HepG2 (cell line): ENCODE data around the gene NCS1. TPM values are rescaled to one million over a fixed set of nuclear protein-coding genes. Genes with fewer than 3 reads are reported as not detected.

Source experiments
- ATAC-seq: fragments of 200-7000 bp; cut with Tn5 transposase; 3 replicates; pipeline ENCODE4 v1.9.1; 2020; ENCODE audit warnings: mild to moderate bottlenecking, moderate library complexity
- BruUV-seq: library from RNA; stranded (reverse); fragments of 400-500 nt; replicated peaks from 2 replicates; lab custom pipeline; 2021; lab: Mats Ljungman, UMichigan
- CTCF ChIA-PET: fragments of 300-600 bp; formaldehyde crosslinking; extraction: SDS; loops from one replicate; lab custom pipeline; 2021; ENCODE audit warnings: low total read pairs, inconsistent platforms, low intra/inter-chr PET ratio; lab: Yijun Ruan, JAX
- POLR2A ChIA-PET: fragments of 350-600 bp; sonication (Branson Sonifier 250); formaldehyde crosslinking; loops from one replicate; lab custom pipeline; 2020; ENCODE audit warnings: antibody characterized with exemption, inconsistent platforms; lab: Yijun Ruan, JAX
- DNase-seq: peaks from one replicate; pipeline ENCODE4 v3.0.0-alpha.2; 2015; ENCODE audit warnings: low spot score
- FAIRE-seq: peaks from 3 replicates; lab custom pipeline; 2011; peaks lifted over from hg19 to GRCh38; lab: Jason Lieb, UNC
- H2AFZ ChIP-seq: one replicate; pipeline ENCODE4 v1.6.1; 2011; ENCODE audit warnings: low read length, inconsistent platforms
- H3K27ac ChIP-seq: fragments of 300-600 bp; 3 replicates; pipeline ENCODE4 v1.8.0; 2011; ENCODE audit warnings: mixed run types, mild to moderate bottlenecking, mixed read lengths, low read length, inconsistent platforms; ENCODE audit not compliant: insufficient read depth; ENCODE audit errors: extremely low read length
- H3K27me3 ChIP-seq, 2 experiments: fragments of 200-600 bp in 1 of 2; 2 replicates in 1 of 2; 3 replicates in 1 of 2; pipeline versions ENCODE4 v1.6.0 to v1.8.0; 2011; ENCODE audit warnings: low read length in 2 of 2, mild to moderate bottlenecking in 2 of 2, moderate library complexity in 2 of 2, inconsistent platforms in 1 of 2; ENCODE audit not compliant: insufficient read depth in 2 of 2, control insufficient read depth in 1 of 2
- H3K36me3 ChIP-seq, 2 experiments: fragments of 200-600 bp in 1 of 2; replicated peaks in 1 of 2; 2 replicates in 1 of 2; 3 replicates in 1 of 2; pipeline versions ENCODE4 v1.5.1 to v1.8.0; 2011; ENCODE audit warnings: low read length in 2 of 2, inconsistent platforms in 1 of 2; ENCODE audit not compliant: insufficient read depth in 2 of 2, control insufficient read depth in 1 of 2
- H3K4me1 ChIP-seq: 2 replicates; pipeline ENCODE4 v1.5.1; 2012; ENCODE audit warnings: low read length, inconsistent platforms; ENCODE audit not compliant: insufficient read depth
- H3K4me2 ChIP-seq: 2 replicates; pipeline ENCODE4 v1.6.0; 2011; ENCODE audit warnings: low read depth, low read length, inconsistent platforms
- H3K4me3 ChIP-seq, 3 experiments: fragments of 200-600 bp in 1 of 3; sonication (generic), shearing (Covaris generic) in 1 of 3; replicated peaks in 1 of 3; 2 replicates each; pipeline ENCODE4 v1.5.1; 2011 to 2016; ENCODE audit warnings: low read length in 3 of 3, inconsistent platforms in 2 of 3, low read depth in 2 of 3, mild to moderate bottlenecking in 2 of 3, control low read depth in 1 of 3, mixed read lengths in 1 of 3; ENCODE audit not compliant: insufficient read depth in 1 of 3
- H3K79me2 ChIP-seq: one replicate; pipeline ENCODE4 v1.6.1; 2011; ENCODE audit warnings: low read length, inconsistent platforms; ENCODE audit not compliant: insufficient read depth
- H3K9ac ChIP-seq: 2 replicates; pipeline ENCODE4 v1.6.0; 2011; ENCODE audit warnings: mild to moderate bottlenecking, low read depth, low read length, inconsistent platforms; ENCODE audit not compliant: insufficient read depth
- H3K9me3 ChIP-seq: 2 replicates; pipeline ENCODE4 v1.5.1; 2012; ENCODE audit warnings: mild to moderate bottlenecking, low read length
- H4K20me1 ChIP-seq: 2 replicates; pipeline ENCODE4 v1.6.0; 2011; ENCODE audit warnings: inconsistent platforms, mild to moderate bottlenecking, low read length, moderate library complexity; ENCODE audit not compliant: insufficient read depth
- AGO1 ChIP-seq: fragments of 200-400 bp; formaldehyde crosslinking; IDR thresholded peaks from 2 replicates; pipeline ENCODE4 v1.6.1; 2017; ENCODE audit warnings: mild to moderate bottlenecking, low read depth, low read length, moderate library complexity; ENCODE audit not compliant: poor library complexity, severe bottlenecking
- CENPBD1 ChIP-seq: sonication (generic); formaldehyde crosslinking; IDR thresholded peaks from 2 replicates; pipeline ENCODE4 v1.8.0; 2022; ENCODE audit warnings: missing genetic modification reagents, low read depth, mild to moderate bottlenecking, borderline replicate concordance
- CREM ChIP-seq, 2 experiments: sonication (generic) in 1 of 2; formaldehyde crosslinking in 1 of 2; IDR thresholded peaks; 2 replicates each; pipeline versions ENCODE4 v1.4.0 to v1.6.1; 2016 to 2020; ENCODE audit warnings: antibody characterized with exemption in 1 of 2, mild to moderate bottlenecking in 1 of 2, missing genetic modification reagents in 1 of 2
- EZH2 ChIP-seq: conservative IDR thresholded peaks from 2 replicates; pipeline ENCODE4 v1.6.1; 2012; ENCODE audit warnings: mild to moderate bottlenecking, low read depth, low read length, moderate library complexity
- HMGA1 ChIP-seq: sonication (generic); formaldehyde crosslinking; conservative IDR thresholded peaks from 2 replicates; pipeline ENCODE4 v1.4.0; 2020; ENCODE audit warnings: missing genetic modification reagents
- JDP2 ChIP-seq: sonication (generic); formaldehyde crosslinking; IDR thresholded peaks from 2 replicates; pipeline ENCODE4 v1.8.1; 2022; ENCODE audit warnings: missing genetic modification reagents, borderline replicate concordance
- MEF2D ChIP-seq: sonication (generic); formaldehyde crosslinking; IDR thresholded peaks from 2 replicates; pipeline ENCODE4 v1.5.1; 2020; ENCODE audit warnings: mild to moderate bottlenecking, missing genetic modification reagents
- MZF1 ChIP-seq: sonication (generic); formaldehyde crosslinking; IDR thresholded peaks from 2 replicates; pipeline ENCODE4 v1.8.1; 2023; ENCODE audit warnings: mild to moderate bottlenecking, missing genetic modification reagents, borderline replicate concordance
- POLR2A ChIP-seq, 2 experiments: IDR thresholded peaks; 2 replicates each; pipeline ENCODE4 v1.6.1; 2011; ENCODE audit warnings: low read depth in 2 of 2, low read length in 2 of 2, mild to moderate bottlenecking in 1 of 2, moderate library complexity in 1 of 2; ENCODE audit not compliant: insufficient read depth in 1 of 2
- TMF1 ChIP-seq: sonication (generic); formaldehyde crosslinking; IDR thresholded peaks from 2 replicates; pipeline ENCODE4 v1.8.1; 2022; ENCODE audit warnings: low read depth, missing genetic modification reagents
- YY1 ChIP-seq: IDR thresholded peaks from 2 replicates; pipeline ENCODE4 v1.6.1; 2011; ENCODE audit warnings: low read length, low read depth, moderate library complexity, mild to moderate bottlenecking; ENCODE audit not compliant: insufficient read depth, insufficient replicate concordance
- ZBTB3 ChIP-seq: sonication (generic); formaldehyde crosslinking; IDR thresholded peaks from 2 replicates; pipeline ENCODE4 v1.4.0; 2020; ENCODE audit warnings: low read depth, mild to moderate bottlenecking, moderate library complexity, missing genetic modification reagents, borderline replicate concordance
- ZFP62 ChIP-seq: sonication (generic); formaldehyde crosslinking; IDR thresholded peaks from 2 replicates; pipeline ENCODE4 v1.4.0; 2020; ENCODE audit warnings: missing genetic modification reagents
- ZNF546 ChIP-seq: sonication (generic); formaldehyde crosslinking; conservative IDR thresholded peaks from 2 replicates; pipeline ENCODE4 v1.8.1; 2023; ENCODE audit warnings: mild to moderate bottlenecking, missing genetic modification reagents
- ZNF598 ChIP-seq: sonication (generic); formaldehyde crosslinking; IDR thresholded peaks from 2 replicates; pipeline ENCODE4 v1.5.1; 2020; ENCODE audit warnings: mild to moderate bottlenecking, missing genetic modification reagents, borderline replicate concordance
- ZNF883 ChIP-seq: sonication (generic); formaldehyde crosslinking; IDR thresholded peaks from 2 replicates; pipeline ENCODE4 v1.5.1; 2020; ENCODE audit warnings: mild to moderate bottlenecking, missing genetic modification reagents; ENCODE audit errors: not compliant biosample characterization
- whole genome bisulfite sequencing: methylation state at CpG from one replicate; pipeline ENCODE4 v1.1.6; 2017; ENCODE audit warnings: low lambda C conversion rate; 5-methylcytosine and 5-hydroxymethylcytosine counted together
- in situ Hi-C: cut with HindIII; loops from 2 replicates; pipeline ENCODE4 v1.10.0; 2017; ENCODE audit warnings: low pct_unique_long_range_greater_than_20kb; ENCODE audit not compliant: extremely low pct_ligation_motif_present
- intact Hi-C: fragments of 100-400 bp; cut with micrococcal nuclease; formaldehyde crosslinking; loops from one replicate; pipeline ENCODE4 v1.10.0; 2022; ENCODE audit not compliant: unreplicated experiment
- polyA plus RNA-seq, 8 experiments: library from polyadenylated mRNA; depleted of rRNA in 3 of 8; stranded (reverse) in 7 of 8; unstranded in 1 of 8; fragments of >200 nt; fragmentation: Illumina TruSeq in 4 of 8; extraction: Trizol in 4 of 8; gene quantifications; 2 replicates each; pipeline versions ENCODE4 v1.2.1 to v1.2.3, GENCODE V29; 2011 to 2016; ENCODE audit warnings: low read depth in 4 of 8, missing spikeins in 1 of 8, mixed read lengths in 1 of 8; ENCODE audit not compliant: insufficient read depth in 1 of 8
- total RNA-seq, 5 experiments: library from RNA; depleted of rRNA; stranded (reverse); fragments of >200 nt; fragmentation: Illumina TruSeq; extraction: Trizol; gene quantifications; 2 replicates each; pipeline ENCODE4 v1.2.3, GENCODE V29; 2016; ENCODE audit warnings: low read depth in 1 of 5
- TF ChIP-seq, protein P1 (sequence below): sonication (generic); formaldehyde crosslinking; IDR thresholded peaks from 2 replicates; pipeline ENCODE4 v1.4.0; 2020; ENCODE audit warnings: missing genetic modification reagents

The NCS1 gene
- total and polyA plus RNA-seq, 2 of the 13 experiments (the other 11 are each of a cell fraction or from before 2014, with no cell fraction given): 4.7 to 6.1 TPM

DNA sequence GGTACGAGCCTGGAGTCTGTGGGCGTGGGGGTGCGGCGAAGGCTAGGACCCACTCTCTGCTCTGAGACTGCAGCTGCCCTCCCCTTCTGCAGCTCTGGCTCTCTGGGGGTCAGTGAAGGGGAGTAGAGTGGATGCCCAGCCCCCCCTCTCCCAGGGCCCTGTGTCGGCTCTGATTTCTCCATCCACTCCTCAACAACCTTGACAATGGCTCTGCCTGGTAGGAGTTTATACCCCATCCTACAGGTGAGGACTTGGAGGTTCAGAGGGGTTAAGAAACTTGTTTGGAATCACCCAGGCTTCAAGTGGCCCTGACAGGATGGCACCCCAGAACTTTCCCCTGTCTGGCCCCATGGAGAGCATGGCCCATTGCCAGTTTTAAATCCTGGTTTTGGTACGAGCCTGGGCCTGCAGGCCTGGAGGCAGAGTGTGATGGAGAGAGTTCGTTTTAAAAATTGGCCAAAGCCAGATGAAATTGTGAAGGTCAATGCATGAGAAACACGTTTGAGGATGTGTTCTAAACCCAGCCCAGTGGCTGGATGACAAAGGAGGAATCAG, 22.3 kb downstream of the NCS1 start:
- 61% methylated on average over 8 of the region's 8 CpGs for WGBS
- Histone ChIP-seq H3K36me3 (no peaks in the 10 kb centered on the region), H3K4me1 (peaks cover 21% of the 10 kb centered on the region), H3K9me3 (no peaks in the 10 kb centered on the region), H3K4me3 (no peak overlapping the region), H2AFZ (no peak overlapping the region), H3K9ac (no peak overlapping the region), H3K4me2 (no peak overlapping the region; the same call in 1 of the 2 replicates), H3K27ac (no peak overlapping the region), H3K79me2 (no peaks in the 10 kb centered on the region), H4K20me1 (no peaks in the 10 kb centered on the region), H3K27me3 (no peaks in the 10 kb centered on the region)
- DNase-seq (no peak), FAIRE-seq (no peak), ATAC-seq (no peak)
- no TSS peak for BruUV-seq
- intact Hi-C loops (no loop called here), in situ Hi-C loops (no loop called here)
- POLR2A ChIA-PET: no interaction called here
- CTCF ChIA-PET: no interaction called here
- TF ChIP-seq HMGA1 (CRISPR knock-in tag) (no peak), ZNF883 (CRISPR knock-in tag) (no peak), JDP2 (no peak), TMF1 (CRISPR knock-in tag) (no peak), ZFP62 (CRISPR knock-in tag) (no peak), CREM (IDR thresholded peaks at IDR 0.05) (no peak), CREM (CRISPR knock-in tag; IDR thresholded peaks at IDR 0.05) (no peak), ZNF598 (CRISPR knock-in tag) (no peak), EZH2 (no peak), POLR2A (IDR thresholded peaks at IDR 0.05; ENCODE audit: insufficient read depth in 1 of 2, low read depth in 2 of 2, low read length in 2 of 2) (no peak), MEF2D (CRISPR knock-in tag) (no peak), ZBTB3 (no peak), CENPBD1 (CRISPR knock-in tag) (no peak), YY1 (no peak), AGO1 (no peak), ZNF546 (no peak), MZF1 (no peak)
- TF ChIP-seq, protein P1, sequence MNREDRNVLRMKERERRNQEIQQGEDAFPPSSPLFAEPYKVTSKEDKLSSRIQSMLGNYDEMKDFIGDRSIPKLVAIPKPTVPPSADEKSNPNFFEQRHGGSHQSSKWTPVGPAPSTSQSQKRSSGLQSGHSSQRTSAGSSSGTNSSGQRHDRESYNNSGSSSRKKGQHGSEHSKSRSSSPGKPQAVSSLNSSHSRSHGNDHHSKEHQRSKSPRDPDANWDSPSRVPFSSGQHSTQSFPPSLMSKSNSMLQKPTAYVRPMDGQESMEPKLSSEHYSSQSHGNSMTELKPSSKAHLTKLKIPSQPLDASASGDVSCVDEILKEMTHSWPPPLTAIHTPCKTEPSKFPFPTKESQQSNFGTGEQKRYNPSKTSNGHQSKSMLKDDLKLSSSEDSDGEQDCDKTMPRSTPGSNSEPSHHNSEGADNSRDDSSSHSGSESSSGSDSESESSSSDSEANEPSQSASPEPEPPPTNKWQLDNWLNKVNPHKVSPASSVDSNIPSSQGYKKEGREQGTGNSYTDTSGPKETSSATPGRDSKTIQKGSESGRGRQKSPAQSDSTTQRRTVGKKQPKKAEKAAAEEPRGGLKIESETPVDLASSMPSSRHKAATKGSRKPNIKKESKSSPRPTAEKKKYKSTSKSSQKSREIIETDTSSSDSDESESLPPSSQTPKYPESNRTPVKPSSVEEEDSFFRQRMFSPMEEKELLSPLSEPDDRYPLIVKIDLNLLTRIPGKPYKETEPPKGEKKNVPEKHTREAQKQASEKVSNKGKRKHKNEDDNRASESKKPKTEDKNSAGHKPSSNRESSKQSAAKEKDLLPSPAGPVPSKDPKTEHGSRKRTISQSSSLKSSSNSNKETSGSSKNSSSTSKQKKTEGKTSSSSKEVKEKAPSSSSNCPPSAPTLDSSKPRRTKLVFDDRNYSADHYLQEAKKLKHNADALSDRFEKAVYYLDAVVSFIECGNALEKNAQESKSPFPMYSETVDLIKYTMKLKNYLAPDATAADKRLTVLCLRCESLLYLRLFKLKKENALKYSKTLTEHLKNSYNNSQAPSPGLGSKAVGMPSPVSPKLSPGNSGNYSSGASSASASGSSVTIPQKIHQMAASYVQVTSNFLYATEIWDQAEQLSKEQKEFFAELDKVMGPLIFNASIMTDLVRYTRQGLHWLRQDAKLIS: no peak
